GM21390 (cell line): ENCODE results near the gene EEFSEC.

Source experiments
- ATAC-seq: cut with Tn5 transposase; IDR thresholded peaks from one replicate; pipeline ENCODE4 v1.9.1; 2021; ENCODE audit not compliant: unreplicated experiment

Gene EEFSEC

GRCh38 chr3:128347282-128347681 is 194.0 kb downstream of the EEFSEC start:
- no peak for ATAC-seq

- no peak for ATAC-seq
These were observed 194.8 kb downstream of the EEFSEC start for GRCh38 chr3:128348075-128348474.

- no peak for ATAC-seq
These were observed 195.7 kb downstream of the EEFSEC start for GRCh38 chr3:128348805-128349531.

- ATAC-seq = no peak
These were observed 196.8 kb downstream of the EEFSEC start for GRCh38 chr3:128349963-128350599.

- no peak for ATAC-seq
These were observed 198.3 kb downstream of the EEFSEC start for GRCh38 chr3:128351546-128351945.

GRCh38 chr3:128352326-128352725 is 199.0 kb downstream of the EEFSEC start:
- ATAC-seq = no peak

GRCh38 chr3:128353361-128353965 is 200.2 kb downstream of the EEFSEC start:
- no peak for ATAC-seq

GRCh38 chr3:128353991-128354687 is 200.9 kb downstream of the EEFSEC start:
- no peak for ATAC-seq

- ATAC-seq = no peak
These were observed 201.7 kb downstream of the EEFSEC start for GRCh38 chr3:128354788-128355542.

GRCh38 chr3:128355543-128355919 is 202.2 kb downstream of the EEFSEC start:
- ATAC-seq = no peak

GRCh38 chr3:128356822-128357221 is 203.5 kb downstream of the EEFSEC start:
- no peak for ATAC-seq

GRCh38 chr3:128357538-128357937 is 204.3 kb downstream of the EEFSEC start:
- no peak for ATAC-seq

GRCh38 chr3:128358156-128358895 is 205.0 kb downstream of the EEFSEC start:
- ATAC-seq = no peak

GRCh38 chr3:128359060-128359664 is 205.9 kb downstream of the EEFSEC start:
- ATAC-seq = no peak

- ATAC-seq = no peak
These were observed 206.8 kb downstream of the EEFSEC start for GRCh38 chr3:128359846-128360642.

- ATAC-seq = no peak
These were observed 207.5 kb downstream of the EEFSEC start for GRCh38 chr3:128360705-128361271.

GRCh38 chr3:128362026-128362965 is 209.0 kb downstream of the EEFSEC start:
- ATAC-seq = no peak

GRCh38 chr3:128364291-128364690 is 211.0 kb downstream of the EEFSEC start:
- ATAC-seq = no peak
